H9 (cell line): ENCODE measurements around the gene IL16. TPM values are rescaled to one million over a fixed set of nuclear protein-coding genes. Genes with fewer than 3 reads are reported as not detected.

Experiments used
- DNase-seq: peaks from one replicate; pipeline ENCODE4 v3.0.0-alpha.2; 2017
- H2AFZ ChIP-seq: one replicate; pipeline ENCODE4 v1.6.1; 2013; ENCODE audit warnings: mild to moderate bottlenecking, low read length, control low read depth, moderate library complexity
- H2AK5ac ChIP-seq: 2 replicates; pipeline ENCODE4 v1.6.1; 2013; ENCODE audit warnings: low read length, control low read depth, mixed read lengths; ENCODE audit not compliant: insufficient read length
- H2BK120ac ChIP-seq: one replicate; pipeline ENCODE4 v1.6.1; 2013; ENCODE audit warnings: low read depth, mild to moderate bottlenecking, low read length, control low read depth, inconsistent platforms; ENCODE audit not compliant: poor library complexity, severe bottlenecking
- H2BK12ac ChIP-seq: 2 replicates; pipeline ENCODE4 v1.6.1; 2013; ENCODE audit warnings: low read length, control low read depth, mixed read lengths, low read depth; ENCODE audit not compliant: insufficient read length
- H2BK15ac ChIP-seq: 2 replicates; pipeline ENCODE4 v1.6.1; 2013; ENCODE audit warnings: low read depth, low read length, control low read depth
- H2BK20ac ChIP-seq: one replicate; pipeline ENCODE4 v1.6.1; 2013; ENCODE audit warnings: low read depth, mild to moderate bottlenecking, low read length, control low read depth, inconsistent platforms; ENCODE audit not compliant: poor library complexity, severe bottlenecking
- H2BK5ac ChIP-seq: 2 replicates; pipeline ENCODE4 v1.6.1; 2013; ENCODE audit warnings: low read length, control low read depth, mixed read lengths; ENCODE audit not compliant: insufficient read length
- H3K14ac ChIP-seq: 2 replicates; pipeline ENCODE4 v1.6.1; 2013; ENCODE audit warnings: low read length, control low read depth; ENCODE audit not compliant: insufficient read depth
- H3K18ac ChIP-seq: 2 replicates; pipeline ENCODE4 v1.6.1; 2013; ENCODE audit warnings: low read depth, mild to moderate bottlenecking, mixed read lengths, low read length, control low read depth; ENCODE audit not compliant: insufficient read length
- H3K23ac ChIP-seq: 2 replicates; pipeline ENCODE4 v1.6.1; 2013; ENCODE audit warnings: low read length, control low read depth, mixed read lengths, low read depth; ENCODE audit not compliant: insufficient read length
- H3K23me2 ChIP-seq: 2 replicates; pipeline ENCODE4 v1.6.1; 2013; ENCODE audit warnings: low read depth, mild to moderate bottlenecking, mixed read lengths, low read length, control low read depth; ENCODE audit not compliant: insufficient read length, poor library complexity, severe bottlenecking
- H3K27ac ChIP-seq: 2 replicates; pipeline ENCODE4 v1.5.1; 2013; ENCODE audit warnings: low read length, control low read depth, mixed read lengths, low read depth; ENCODE audit not compliant: insufficient read length
- H3K27me3 ChIP-seq: 2 replicates; pipeline ENCODE4 v1.6.1; 2013; ENCODE audit warnings: low read length, control low read depth, inconsistent platforms; ENCODE audit not compliant: insufficient read depth
- H3K4ac ChIP-seq: 2 replicates; pipeline ENCODE4 v1.6.1; 2013; ENCODE audit warnings: low read depth, mild to moderate bottlenecking, control low read depth, inconsistent platforms, low read length, moderate library complexity
- H3K4me1 ChIP-seq: 2 replicates; pipeline ENCODE4 v1.6.1; 2013; ENCODE audit warnings: low read length, control low read depth, inconsistent platforms; ENCODE audit not compliant: insufficient read depth
- H3K4me2 ChIP-seq: 2 replicates; pipeline ENCODE4 v1.6.1; 2013; ENCODE audit warnings: low read length, control low read depth, mixed read lengths; ENCODE audit not compliant: insufficient read length, insufficient read depth
- H3K56ac ChIP-seq: 2 replicates; pipeline ENCODE4 v1.6.1; 2013; ENCODE audit warnings: low read depth, mild to moderate bottlenecking, mixed read lengths, low read length, control low read depth; ENCODE audit not compliant: insufficient read length
- H3K79me1 ChIP-seq: 2 replicates; pipeline ENCODE4 v1.6.1; 2013; ENCODE audit warnings: low read depth, mild to moderate bottlenecking, moderate library complexity, low read length, control low read depth, inconsistent platforms; ENCODE audit not compliant: insufficient read depth, poor library complexity, severe bottlenecking
- H3K79me2 ChIP-seq: 2 replicates; pipeline ENCODE4 v1.6.1; 2013; ENCODE audit warnings: low read length, control low read depth, inconsistent platforms; ENCODE audit not compliant: insufficient read depth
- H3K9ac ChIP-seq: 2 replicates; pipeline ENCODE4 v1.6.1; 2013; ENCODE audit warnings: low read length, control low read depth, mixed read lengths; ENCODE audit not compliant: insufficient read length; ENCODE audit errors: extremely low read depth
- H3K9me3 ChIP-seq: one replicate; pipeline ENCODE4 v1.6.1; 2013; ENCODE audit warnings: low read depth, low read length, inconsistent platforms; ENCODE audit not compliant: control insufficient read depth
- H3T11ph ChIP-seq: one replicate; pipeline ENCODE4 v1.6.1; 2013; ENCODE audit warnings: mild to moderate bottlenecking, low read length, control low read depth, inconsistent platforms
- H4K20me1 ChIP-seq: one replicate; pipeline ENCODE4 v1.6.1; 2013; ENCODE audit not compliant: control insufficient read depth, insufficient read length, insufficient read depth
- H4K5ac ChIP-seq: 2 replicates; pipeline ENCODE4 v1.6.1; 2013; ENCODE audit warnings: low read depth, mild to moderate bottlenecking, mixed read lengths, low read length, control low read depth; ENCODE audit not compliant: insufficient read length
- H4K8ac ChIP-seq: replicated peaks from 2 replicates; pipeline ENCODE4 v1.6.1; 2013; ENCODE audit warnings: low read length, control low read depth, mixed read lengths, low read depth; ENCODE audit not compliant: insufficient read length
- H4K91ac ChIP-seq: 2 replicates; pipeline ENCODE4 v1.6.1; 2013; ENCODE audit warnings: low read depth, mild to moderate bottlenecking, moderate library complexity, mixed read lengths, low read length, control low read depth; ENCODE audit not compliant: insufficient read length
- H3K27ac Mint-ChIP-seq, 3 experiments: 2 replicates in 2 of 3; 3 replicates in 1 of 3; pipeline ENCODE4 v1.8.0; 2020 to 2021; ENCODE audit warnings: mixed read lengths in 3 of 3, mild to moderate bottlenecking in 1 of 3, moderate library complexity in 1 of 3
- H3K27me3 Mint-ChIP-seq: 2 replicates; pipeline ENCODE4 v1.8.0; 2021; ENCODE audit warnings: low read depth, mild to moderate bottlenecking, moderate library complexity, mixed read lengths
- H3K36me3 Mint-ChIP-seq, 3 experiments: 2 replicates in 2 of 3; 3 replicates in 1 of 3; pipeline ENCODE4 v1.8.0; 2020 to 2021; ENCODE audit warnings: low read depth in 3 of 3, mixed read lengths in 3 of 3; ENCODE audit not compliant: insufficient read depth in 1 of 3
- H3K4me1 Mint-ChIP-seq, 2 experiments: 2 replicates each; pipeline ENCODE4 v1.8.0; 2020; ENCODE audit warnings: mixed read lengths in 2 of 2
- H3K4me3 Mint-ChIP-seq, 2 experiments: 2 replicates in 1 of 2; 3 replicates in 1 of 2; pipeline ENCODE4 v1.8.0; 2020 to 2021; ENCODE audit warnings: mild to moderate bottlenecking in 2 of 2, mixed read lengths in 2 of 2, moderate library complexity in 1 of 2
- H3K9me3 Mint-ChIP-seq, 2 experiments: 2 replicates in 1 of 2; 3 replicates in 1 of 2; pipeline ENCODE4 v1.8.0; 2020; ENCODE audit warnings: mild to moderate bottlenecking in 2 of 2, mixed read lengths in 2 of 2, moderate library complexity in 1 of 2
- WGBS: extraction: QIAGEN DNeasy Blood & Tissue Kit; methylation state at CpG from one replicate; pipeline ENCODE4 v1.1.7; 2013; ENCODE audit warnings: missing lambda C conversion rate, low lambda C conversion rate, mixed read lengths; ENCODE audit not compliant: insufficient read length; ENCODE audit errors: extremely low coverage; 5-methylcytosine and 5-hydroxymethylcytosine counted together
- total RNA-seq: library from RNA; stranded (reverse); gene quantifications from 2 replicates; pipeline ENCODE4 v1.2.1, GENCODE V29; 2021
- TF ChIP-seq, protein P1 (sequence below): fragments of 200-600 bp; sonication (generic); conservative IDR thresholded peaks from 3 replicates; pipeline ENCODE4 v1.8.0; 2021; ENCODE audit warnings: antibody characterized with exemption, mild to moderate bottlenecking

Gene IL16
- total RNA-seq, 1 experiment from 2014 or later = 0.28 TPM

DNA sequence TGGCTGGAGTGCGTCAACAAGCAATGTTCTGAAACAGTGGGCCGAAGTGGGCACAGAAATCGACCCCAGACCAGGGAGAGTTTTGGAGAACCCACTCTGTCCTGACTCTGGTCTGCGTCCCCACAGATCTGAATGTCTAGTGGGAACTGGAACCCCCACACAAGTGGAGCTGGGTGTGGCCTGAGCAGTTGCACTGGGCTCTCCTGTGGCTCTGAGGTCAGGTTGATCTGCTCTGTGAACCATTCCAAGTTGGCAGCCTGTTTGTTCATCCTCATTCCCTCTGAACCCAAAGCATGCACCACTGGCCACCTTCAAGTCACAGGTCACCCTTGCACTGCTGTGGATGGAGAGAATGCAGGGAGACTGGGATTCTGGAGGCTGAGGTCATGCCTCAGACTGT is 66.8 kb downstream of the IL16 start:
- H3K23ac ChIP-seq = no peak overlapping the region
- H4K20me1 ChIP-seq = no peaks in the 10 kb centered on the region
- no peak overlapping the region for H3K18ac ChIP-seq
- TF ChIP-seq, protein P1, sequence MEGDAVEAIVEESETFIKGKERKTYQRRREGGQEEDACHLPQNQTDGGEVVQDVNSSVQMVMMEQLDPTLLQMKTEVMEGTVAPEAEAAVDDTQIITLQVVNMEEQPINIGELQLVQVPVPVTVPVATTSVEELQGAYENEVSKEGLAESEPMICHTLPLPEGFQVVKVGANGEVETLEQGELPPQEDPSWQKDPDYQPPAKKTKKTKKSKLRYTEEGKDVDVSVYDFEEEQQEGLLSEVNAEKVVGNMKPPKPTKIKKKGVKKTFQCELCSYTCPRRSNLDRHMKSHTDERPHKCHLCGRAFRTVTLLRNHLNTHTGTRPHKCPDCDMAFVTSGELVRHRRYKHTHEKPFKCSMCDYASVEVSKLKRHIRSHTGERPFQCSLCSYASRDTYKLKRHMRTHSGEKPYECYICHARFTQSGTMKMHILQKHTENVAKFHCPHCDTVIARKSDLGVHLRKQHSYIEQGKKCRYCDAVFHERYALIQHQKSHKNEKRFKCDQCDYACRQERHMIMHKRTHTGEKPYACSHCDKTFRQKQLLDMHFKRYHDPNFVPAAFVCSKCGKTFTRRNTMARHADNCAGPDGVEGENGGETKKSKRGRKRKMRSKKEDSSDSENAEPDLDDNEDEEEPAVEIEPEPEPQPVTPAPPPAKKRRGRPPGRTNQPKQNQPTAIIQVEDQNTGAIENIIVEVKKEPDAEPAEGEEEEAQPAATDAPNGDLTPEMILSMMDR = no peak
- DNase-seq = no peak
- no peak overlapping the region for H3K9ac ChIP-seq
- H3K4me2 ChIP-seq = no peak overlapping the region
- Mint-ChIP-seq H3K4me3 (no peak overlapping the region), H3K27me3 (peaks cover 2% of the 10 kb centered on the region), H3K36me3 (no peaks in the 10 kb centered on the region), H3K4me1 (peaks cover 7 to 9% of the 10 kb centered on the region in 2 experiments), H3K9me3 (no peaks in the 10 kb centered on the region), H3K27ac (no peak overlapping the region)
- H3K4ac ChIP-seq = no peak overlapping the region
- H4K5ac ChIP-seq = no peak overlapping the region
- no peak overlapping the region for H2BK15ac ChIP-seq
- no peaks in the 10 kb centered on the region; the same call in 1 of the 2 replicates for H3K4me1 ChIP-seq
- no peak overlapping the region for H3K56ac ChIP-seq
- no CpG with 5 or more reads among the region's 4 CpGs for WGBS
- no peak overlapping the region for H4K8ac ChIP-seq
- H4K91ac ChIP-seq = no peak overlapping the region
- H3K14ac ChIP-seq = no peak overlapping the region; the same call in 1 of the 2 replicates
- H3K79me1 ChIP-seq = no peaks in the 10 kb centered on the region
- H2BK20ac ChIP-seq = no peak overlapping the region
- no peaks in the 10 kb centered on the region for H3K23me2 ChIP-seq
- no peaks in the 10 kb centered on the region for H3K27me3 ChIP-seq
- H3K9me3 ChIP-seq = no peaks in the 10 kb centered on the region
- H3K79me2 ChIP-seq = no peaks in the 10 kb centered on the region
- no peak overlapping the region for H2BK12ac ChIP-seq
- H2AFZ ChIP-seq = no peak overlapping the region
- H2BK120ac ChIP-seq = no peak overlapping the region
- H3T11ph ChIP-seq = no peak overlapping the region
- no peak overlapping the region for H3K27ac ChIP-seq
- no peak overlapping the region for H2BK5ac ChIP-seq
- H2AK5ac ChIP-seq = no peak overlapping the region
